HG02759 (cell line): ENCODE data around the gene ARFGAP1.

ENCODE experiments used
- ATAC-seq: cut with Tn5 transposase; IDR thresholded peaks from one replicate; pipeline ENCODE4 v1.9.1; 2021; ENCODE audit warnings: mild to moderate bottlenecking, moderate library complexity; ENCODE audit not compliant: unreplicated experiment

ARFGAP1 gene

GRCh38 chr20:63317061-63317460 lies 44.4 kb downstream of the ARFGAP1 start:
- no peak for ATAC-seq

DNA sequence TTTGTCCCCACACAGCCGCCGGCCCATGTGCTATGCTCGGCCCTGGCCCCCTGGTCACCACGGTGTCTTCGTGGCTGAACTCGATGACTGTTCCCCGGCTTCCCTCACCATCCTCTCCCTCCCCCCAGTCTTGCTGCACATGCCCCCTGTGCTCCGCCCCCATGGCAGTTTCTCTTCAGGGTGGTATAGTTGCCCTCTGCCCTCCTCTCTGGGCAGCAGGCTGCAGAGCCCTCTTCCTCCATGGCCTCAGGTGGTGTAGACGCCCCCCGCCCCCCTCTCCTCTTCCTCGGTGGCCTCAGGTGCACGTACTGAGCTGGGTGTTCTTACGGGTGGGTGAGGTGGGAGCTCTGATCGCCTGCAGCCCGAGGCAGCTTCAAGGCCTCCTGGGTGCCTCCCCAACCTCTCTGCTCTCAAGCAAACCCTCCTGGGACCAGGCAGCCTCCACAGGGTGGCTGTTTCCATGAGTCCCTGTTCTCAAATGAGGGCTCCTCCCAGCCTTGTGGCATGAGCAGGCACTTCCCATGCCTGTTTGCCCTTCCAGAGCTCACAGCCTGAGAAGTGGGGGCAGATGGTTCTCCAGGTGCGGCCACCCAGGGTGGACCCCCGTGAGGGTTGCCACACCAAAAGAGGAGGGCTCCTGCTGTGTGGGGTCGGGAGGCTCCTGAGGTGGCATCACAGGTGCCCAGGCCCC lies 45.1 kb downstream of the ARFGAP1 start:
- no peak for ATAC-seq

GRCh38 chr20:63318391-63319163 lies 46.0 kb downstream of the ARFGAP1 start:
- ATAC-seq, result no peak

- ATAC-seq, result no peak
These were observed 46.8 kb downstream of the ARFGAP1 start for GRCh38 chr20:63319164-63320040.

- ATAC-seq, result no peak
These were observed 47.5 kb downstream of the ARFGAP1 start for GRCh38 chr20:63320041-63320511.

DNA sequence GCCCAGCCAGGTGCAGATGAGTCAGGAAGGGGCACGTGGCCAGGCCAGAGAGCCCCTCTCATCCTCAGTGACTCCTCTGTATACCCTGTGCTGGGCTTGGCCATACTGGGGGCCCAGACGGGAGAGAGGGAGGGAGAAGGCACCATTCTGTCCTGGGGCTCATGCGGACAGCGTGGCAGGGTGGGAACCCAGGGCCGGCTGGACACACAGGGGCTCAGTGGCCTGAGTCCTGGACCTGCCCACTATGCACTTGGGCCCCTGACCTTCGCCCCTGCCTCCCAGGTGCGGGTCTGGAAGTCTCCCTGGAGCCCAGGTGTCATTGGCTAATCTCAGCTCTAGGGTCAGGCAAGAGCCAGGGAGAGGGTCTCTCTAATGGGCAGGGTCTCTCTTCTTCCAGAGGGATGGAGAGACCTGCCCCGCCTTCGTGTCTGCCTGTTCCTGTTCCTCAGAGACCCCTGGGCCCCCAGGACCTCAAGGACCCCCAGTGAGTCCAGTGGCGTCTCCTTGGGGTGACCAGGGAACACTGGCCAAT lies 48.1 kb downstream of the ARFGAP1 start:
- ATAC-seq, result no peak

DNA sequence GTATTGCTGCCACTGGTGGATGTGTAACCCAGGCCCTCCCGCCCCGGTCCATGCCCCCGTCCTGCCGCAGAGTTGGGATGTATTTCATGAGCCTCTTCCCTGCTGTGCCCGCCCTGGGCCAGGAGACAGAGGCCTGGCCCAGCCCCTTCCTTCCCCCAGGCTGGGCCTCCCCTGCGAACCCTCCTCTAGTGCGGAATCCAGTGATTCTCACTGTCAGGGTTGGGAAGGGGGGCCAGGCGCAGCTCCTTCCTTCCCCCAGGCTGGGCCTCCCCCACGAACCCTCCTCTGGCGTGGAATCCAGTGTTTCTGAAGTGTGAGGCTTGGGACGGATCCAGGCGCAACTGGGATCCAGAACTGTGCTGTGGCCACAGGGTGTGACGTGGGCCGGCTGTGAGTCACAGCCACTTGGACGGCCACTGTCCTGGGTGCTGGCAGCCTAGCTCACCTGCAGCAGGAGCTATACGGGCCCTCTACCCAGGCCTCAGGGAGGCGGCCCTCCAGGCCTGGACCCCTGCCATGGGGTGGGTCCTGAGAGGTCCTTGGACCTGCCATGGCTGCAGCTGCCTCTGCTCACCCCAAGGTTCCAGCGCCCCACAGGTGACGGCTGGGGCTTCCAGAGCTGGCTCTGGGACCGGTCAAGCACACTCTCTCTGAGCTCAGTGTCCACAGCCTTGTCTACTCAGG lies 48.7 kb downstream of the ARFGAP1 start:
- no peak for ATAC-seq

DNA sequence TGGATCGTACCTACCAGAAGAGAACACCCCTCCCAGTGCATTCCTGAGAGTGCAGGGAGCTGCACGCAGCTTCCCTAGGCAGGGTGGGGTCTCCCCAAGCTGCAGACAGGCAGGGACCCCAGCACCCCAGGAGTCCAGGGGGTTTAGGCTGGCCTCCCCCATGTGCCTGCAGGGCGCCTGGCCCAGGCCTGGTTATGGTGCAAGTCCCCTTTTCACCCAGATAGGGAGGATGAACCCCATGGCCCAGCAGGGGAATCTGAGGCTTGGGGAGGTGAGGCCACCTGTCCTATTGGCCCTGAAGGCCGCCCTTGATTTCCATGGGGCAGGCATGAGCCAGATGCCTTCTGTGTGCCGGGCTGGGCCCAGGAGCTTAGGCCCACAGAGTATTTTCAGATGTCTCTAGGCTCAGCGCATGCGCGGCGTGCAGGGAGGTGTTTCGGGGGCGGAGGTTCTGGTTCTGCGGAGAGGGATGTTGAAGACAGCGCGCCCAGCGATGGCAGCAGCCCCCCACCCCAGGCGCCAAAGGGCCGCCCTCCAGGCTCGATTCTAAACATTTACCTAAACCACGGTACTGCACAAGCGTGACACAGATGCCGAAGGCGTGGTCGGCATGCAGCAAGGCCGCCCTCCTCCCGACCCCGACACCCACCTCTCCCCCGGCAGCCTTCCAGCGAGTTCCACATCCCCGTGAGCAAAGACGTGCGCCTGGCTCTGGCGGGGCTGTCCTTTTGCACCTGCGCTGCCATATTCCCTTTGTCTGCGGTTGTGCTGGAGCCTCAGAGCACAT lies 49.7 kb downstream of the ARFGAP1 start:
- ATAC-seq, result no peak

- no peak for ATAC-seq
These were observed 50.3 kb downstream of the ARFGAP1 start for GRCh38 chr20:63322933-63323273.

GRCh38 chr20:63323357-63323981 lies 50.9 kb downstream of the ARFGAP1 start:
- no peak for ATAC-seq

GRCh38 chr20:63325021-63325471 lies 52.4 kb downstream of the ARFGAP1 start:
- ATAC-seq, result no peak

GRCh38 chr20:63325554-63326313 lies 53.1 kb downstream of the ARFGAP1 start:
- no peak for ATAC-seq

GRCh38 chr20:63326314-63327230 lies 54.0 kb downstream of the ARFGAP1 start:
- no peak for ATAC-seq

DNA sequence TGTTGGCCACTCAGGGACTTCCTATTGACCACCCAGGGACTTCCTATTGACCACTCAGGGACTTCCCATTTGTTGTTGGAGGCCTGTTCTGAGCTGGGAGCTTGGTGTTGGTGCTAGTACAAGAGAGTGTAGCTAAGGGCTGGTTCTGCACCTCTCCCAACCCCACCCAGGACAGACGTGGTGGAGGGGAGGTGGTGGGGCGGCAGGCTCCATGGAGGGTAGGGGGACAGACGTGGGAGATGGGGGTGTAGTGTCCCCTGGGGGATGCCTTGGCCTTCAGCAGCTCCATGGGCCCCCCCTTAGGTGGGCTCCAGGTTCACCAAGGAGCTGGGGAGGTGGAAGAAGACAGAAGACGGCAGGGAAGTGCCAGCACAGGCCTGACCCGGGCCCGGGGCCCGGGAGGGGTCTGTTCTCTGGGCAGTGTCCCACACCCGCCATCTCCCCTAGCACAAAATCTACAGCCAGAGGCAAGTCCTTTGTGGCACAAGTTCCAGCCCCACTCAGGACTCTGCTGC lies 54.7 kb downstream of the ARFGAP1 start:
- ATAC-seq, result no peak

GRCh38 chr20:63328026-63328700 lies 55.5 kb downstream of the ARFGAP1 start:
- ATAC-seq, result no peak

GRCh38 chr20:63328718-63329275 lies 56.2 kb downstream of the ARFGAP1 start:
- no peak for ATAC-seq
